Progenitor cell of endocrine pancreas (in vitro differentiated cells): ENCODE data around the gene ITGA1. TPM values are rescaled to one million over a fixed set of nuclear protein-coding genes. Genes with fewer than 3 reads are reported as not detected.

Source experiments
- DNase-seq: peaks from one replicate; pipeline ENCODE4 v3.0.0; 2021; ENCODE audit warnings: low spot score; ENCODE audit not compliant: unreplicated experiment
- H3K27ac Mint-ChIP-seq: 2 replicates; pipeline ENCODE4 v1.8.0; 2021; ENCODE audit warnings: mild to moderate bottlenecking, moderate library complexity, mixed read lengths
- H3K27me3 Mint-ChIP-seq: 2 replicates; pipeline ENCODE4 v1.8.0; 2021; ENCODE audit warnings: mixed read lengths
- H3K36me3 Mint-ChIP-seq: 2 replicates; pipeline ENCODE4 v1.8.0; 2022; ENCODE audit warnings: mixed read lengths; ENCODE audit not compliant: insufficient read depth
- H3K4me1 Mint-ChIP-seq: 2 replicates; pipeline ENCODE4 v1.8.0; 2021; ENCODE audit warnings: low read depth, mixed read lengths
- H3K4me3 Mint-ChIP-seq: 2 replicates; pipeline ENCODE4 v1.8.0; 2021; ENCODE audit warnings: low read depth, mild to moderate bottlenecking, moderate library complexity, mixed read lengths
- H3K9me3 Mint-ChIP-seq: 2 replicates; pipeline ENCODE4 v1.8.0; 2021; ENCODE audit warnings: low read depth, mixed read lengths
- CTCF ChIP-seq: fragments of 200-600 bp; sonication (generic); IDR thresholded peaks from one replicate; pipeline ENCODE4 v1.5.0; 2021; ENCODE audit warnings: antibody characterized with exemption, mild to moderate bottlenecking; ENCODE audit not compliant: unreplicated experiment
- total RNA-seq: library from RNA; stranded (reverse); gene quantifications from 2 replicates; pipeline ENCODE4 v1.2.1, GENCODE V29; 2021

Gene ITGA1
- total RNA-seq, 1 donor from 2014 or later = 6.4 TPM

GRCh38 chr5:52786949-52787599, 642 bp upstream of the ITGA1 start:
- Mint-ChIP-seq H3K27ac (no peak overlapping the region), H3K27me3 (peaks cover 4% of the 10 kb centered on the region), H3K9me3 (no peaks in the 10 kb centered on the region), H3K4me1 (peaks cover 21% of the 10 kb centered on the region), H3K4me3 (peak overlapping the region; percentile 85), H3K36me3 (no peaks in the 10 kb centered on the region)
- peak; percentile 13 for TF ChIP-seq CTCF
- DNase-seq = no peak

- TF ChIP-seq CTCF = no peak
- Mint-ChIP-seq H3K4me3 (peak overlapping the region; percentile 85), H3K27me3 (peaks cover 4% of the 10 kb centered on the region), H3K36me3 (no peaks in the 10 kb centered on the region), H3K4me1 (peaks cover 21% of the 10 kb centered on the region), H3K27ac (no peak overlapping the region), H3K9me3 (no peaks in the 10 kb centered on the region)
- DNase-seq = no peak
These were observed 747 bp downstream of the ITGA1 start for GRCh38 chr5:52788505-52788821.

- Mint-ChIP-seq H3K27ac (no peak overlapping the region), H3K9me3 (no peaks in the 10 kb centered on the region), H3K27me3 (peaks cover 4% of the 10 kb centered on the region), H3K36me3 (no peaks in the 10 kb centered on the region), H3K4me3 (peak overlapping the region; percentile 85), H3K4me1 (peaks cover 21% of the 10 kb centered on the region)
- no peak for TF ChIP-seq CTCF
- DNase-seq = no peak
These were observed 1.7 kb downstream of the ITGA1 start for GRCh38 chr5:52789378-52789777.

GRCh38 chr5:52789851-52790250, 2.1 kb downstream of the ITGA1 start:
- peaks cover 4% of the 10 kb centered on the region for H3K27me3 Mint-ChIP-seq
- no peak overlapping the region for H3K4me3 Mint-ChIP-seq
- TF ChIP-seq CTCF = no peak
- H3K36me3 Mint-ChIP-seq = no peaks in the 10 kb centered on the region
- H3K4me1 Mint-ChIP-seq = peaks cover 22% of the 10 kb centered on the region
- no peak for DNase-seq
- H3K9me3 Mint-ChIP-seq = no peaks in the 10 kb centered on the region
- H3K27ac Mint-ChIP-seq = no peak overlapping the region

GRCh38 chr5:52791366-52791765, 3.6 kb downstream of the ITGA1 start:
- Mint-ChIP-seq H3K36me3 (no peaks in the 10 kb centered on the region), H3K4me1 (peaks cover 22% of the 10 kb centered on the region), H3K4me3 (no peak overlapping the region), H3K9me3 (no peaks in the 10 kb centered on the region), H3K27ac (no peak overlapping the region), H3K27me3 (peaks cover 4% of the 10 kb centered on the region)
- no peak for DNase-seq
- no peak for TF ChIP-seq CTCF
